ENCODE results near the gene TFB1M. TPM values are rescaled to one million over a fixed set of nuclear protein-coding genes. Genes with fewer than 3 reads are reported as not detected.

Gene TFB1M
- total RNA-seq, 2 donors from 2014 or later = 10.7 to 14.1 TPM

- H3K9me3 ChIP-seq = no peaks in the 10 kb centered on the region
- 66% methylated on average over 5 of the region's 5 CpGs for WGBS
- intact Hi-C loops (cut with DNase I) = no loop called here
- no peaks in the 10 kb centered on the region for H3K36me3 ChIP-seq
- DNase-seq (ENCODE audit: low spot score) = no peak
- no peak for TF ChIP-seq POLR2A (IDR thresholded peaks at IDR 0.05)
- no peak for TF ChIP-seq CTCF (IDR thresholded peaks at IDR 0.05)
- no peak for TF ChIP-seq POLR2AphosphoS5 (IDR thresholded peaks at IDR 0.05)
- no peak overlapping the region for H3K4me3 ChIP-seq
- no peak overlapping the region for H3K27ac ChIP-seq
- H3K27me3 ChIP-seq (replicated peaks; ENCODE audit: insufficient read depth) = no peaks in the 10 kb centered on the region
- no peaks in the 10 kb centered on the region for H3K4me1 ChIP-seq (replicated peaks)
These were observed 107.1 kb downstream of the TFB1M start for GRCh38 chr6:155207223-155207622.

Other genes with a start within 250 kb of the TFB1M start
- not detected for gene CLDN20, start 50.5 kb downstream of the TFB1M start, total RNA-seq
- gene NOX3, start 141.4 kb upstream of the TFB1M start, total RNA-seq = not detected